MM.1S (cell line): Measurements from ENCODE around the gene PTGER2.

Source experiments
- CTCF ChIP-seq: fragments of 300-600 bp; sonication (generic); IDR thresholded peaks from 2 replicates; pipeline ENCODE4 v1.5.1; 2016; ENCODE audit warnings: antibody characterized with exemption, low read length, mixed read lengths
- EZH2phosphoT487 ChIP-seq: fragments of 300-600 bp; sonication (generic); IDR thresholded peaks from 2 replicates; pipeline ENCODE4 v1.6.1; 2018; ENCODE audit warnings: antibody characterized with exemption, low read length

GRCh38 chr14:52319919-52320318, 5.8 kb downstream of the PTGER2 start:
- TF ChIP-seq CTCF (no peak), EZH2phosphoT487 (no peak)
